Trophoblast cell (in vitro differentiated cells and primary cell): ENCODE data around the gene ELOVL5.

Experiments used
- DNase-seq, 2 donors: peaks; one replicate each; pipeline ENCODE4 v3.0.0-alpha.2; 2016
- H2AFZ ChIP-seq: 2 replicates; pipeline ENCODE4 v1.6.1; 2013; ENCODE audit warnings: low read length, moderate library complexity, mild to moderate bottlenecking; ENCODE audit not compliant: insufficient read depth, poor library complexity
- H2AK5ac ChIP-seq: 2 replicates; pipeline ENCODE4 v1.6.1; 2013; ENCODE audit warnings: mild to moderate bottlenecking, low read length
- H2BK120ac ChIP-seq: 2 replicates; pipeline ENCODE4 v1.6.1; 2013; ENCODE audit warnings: low read length, mild to moderate bottlenecking, moderate library complexity; ENCODE audit not compliant: insufficient read depth, poor library complexity
- H2BK12ac ChIP-seq: 2 replicates; pipeline ENCODE4 v1.6.1; 2013; ENCODE audit warnings: mild to moderate bottlenecking, low read length, moderate library complexity
- H2BK5ac ChIP-seq: 2 replicates; pipeline ENCODE4 v1.6.1; 2013; ENCODE audit warnings: low read length, low read depth, moderate library complexity, mild to moderate bottlenecking; ENCODE audit not compliant: poor library complexity
- H3K14ac ChIP-seq: 2 replicates; pipeline ENCODE4 v1.6.1; 2013; ENCODE audit warnings: mild to moderate bottlenecking, low read length
- H3K18ac ChIP-seq: 2 replicates; pipeline ENCODE4 v1.6.1; 2013; ENCODE audit warnings: mild to moderate bottlenecking, low read length
- H3K23ac ChIP-seq: 2 replicates; pipeline ENCODE4 v1.6.1; 2013; ENCODE audit warnings: low read length
- H3K27ac ChIP-seq: 2 replicates; pipeline ENCODE4 v1.5.1; 2013; ENCODE audit warnings: low read depth, mild to moderate bottlenecking, inconsistent platforms, low read length, moderate library complexity
- H3K27me3 ChIP-seq: 2 replicates; pipeline ENCODE4 v1.6.1; 2013; ENCODE audit warnings: inconsistent platforms, mild to moderate bottlenecking, low read length, moderate library complexity; ENCODE audit not compliant: insufficient read depth
- H3K36me3 ChIP-seq, 2 experiments: 1 replicate in 1 of 2; 2 replicates in 1 of 2; pipeline ENCODE4 v1.6.1; 2013; ENCODE audit warnings: low read length in 2 of 2, mild to moderate bottlenecking in 2 of 2, moderate library complexity in 1 of 2; ENCODE audit not compliant: insufficient read depth in 2 of 2, control insufficient read depth in 1 of 2
- H3K4ac ChIP-seq: 2 replicates; pipeline ENCODE4 v1.6.1; 2013; ENCODE audit warnings: low read depth, mild to moderate bottlenecking, low read length, moderate library complexity
- H3K4me1 ChIP-seq, 2 experiments: 1 replicate in 1 of 2; 2 replicates in 1 of 2; pipeline ENCODE4 v1.6.1; 2013; ENCODE audit warnings: low read length in 2 of 2, mild to moderate bottlenecking in 2 of 2, moderate library complexity in 1 of 2; ENCODE audit not compliant: insufficient read depth in 2 of 2, control insufficient read depth in 1 of 2
- H3K4me2 ChIP-seq: 2 replicates; pipeline ENCODE4 v1.6.1; 2013; ENCODE audit warnings: inconsistent platforms, mild to moderate bottlenecking, low read length, moderate library complexity
- H3K4me3 ChIP-seq: 2 replicates; pipeline ENCODE4 v1.5.1; 2013; ENCODE audit warnings: mild to moderate bottlenecking, low read depth, low read length, inconsistent platforms
- H3K79me1 ChIP-seq: one replicate; pipeline ENCODE4 v1.6.1; 2013; ENCODE audit warnings: low read length
- H3K79me2 ChIP-seq: 2 replicates; pipeline ENCODE4 v1.6.1; 2013; ENCODE audit warnings: low read length, mild to moderate bottlenecking; ENCODE audit not compliant: control insufficient read depth, insufficient read depth, poor library complexity
- H3K9ac ChIP-seq: 2 replicates; pipeline ENCODE4 v1.6.1; 2013; ENCODE audit warnings: mild to moderate bottlenecking, low read length
- H3K9me3 ChIP-seq: 2 replicates; pipeline ENCODE4 v1.6.1; 2013; ENCODE audit warnings: low read depth, mild to moderate bottlenecking, control low read depth, inconsistent platforms, low read length; ENCODE audit not compliant: insufficient read depth
- H4K12ac ChIP-seq: 2 replicates; pipeline ENCODE4 v1.6.1; 2013; ENCODE audit warnings: low read depth, mild to moderate bottlenecking, low read length, moderate library complexity
- H4K8ac ChIP-seq: 2 replicates; pipeline ENCODE4 v1.6.1; 2013; ENCODE audit warnings: low read depth, mild to moderate bottlenecking, low read length, moderate library complexity
- H4K91ac ChIP-seq: one replicate; pipeline ENCODE4 v1.6.1; 2013; ENCODE audit warnings: low read depth, mild to moderate bottlenecking, low read length, moderate library complexity
- WGBS: extraction: QIAGEN DNeasy Blood & Tissue Kit; methylation state at CpG from one replicate; pipeline ENCODE4 v1.1.7; 2013; ENCODE audit warnings: missing lambda C conversion rate; ENCODE audit not compliant: insufficient read length, insufficient coverage; ENCODE audit errors: extremely low coverage; 5-methylcytosine and 5-hydroxymethylcytosine counted together

The ELOVL5 gene

DNA sequence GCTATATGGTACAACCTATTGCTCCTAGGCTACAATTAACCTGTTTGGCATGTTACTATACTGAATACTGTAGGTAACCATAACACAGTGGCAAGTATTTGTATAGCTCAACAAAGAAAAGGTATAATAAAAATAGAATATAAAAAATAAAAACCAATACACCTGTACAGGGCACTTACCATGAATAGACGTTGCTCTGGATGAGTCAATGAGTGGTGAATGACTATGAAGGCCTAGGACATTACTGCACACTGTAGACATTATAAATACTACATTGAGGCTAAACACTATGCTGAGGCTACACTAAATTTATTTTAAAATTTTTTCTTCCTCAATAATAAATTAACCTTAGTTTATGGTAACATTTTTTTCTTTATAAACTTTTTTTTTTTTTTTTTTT is 18.6 kb downstream of the ELOVL5 start:
- H4K12ac ChIP-seq = no peak overlapping the region
- no peak overlapping the region for H3K27ac ChIP-seq
- H3K79me2 ChIP-seq = peaks cover 2% of the 10 kb centered on the region
- H2BK5ac ChIP-seq = no peak overlapping the region
- H2BK120ac ChIP-seq = no peak overlapping the region
- no CpG with 5 or more reads among the region's 1 CpG for WGBS
- H3K36me3 ChIP-seq = no peaks in the 10 kb centered on the region
- H4K91ac ChIP-seq = no peak overlapping the region
- H3K4ac ChIP-seq = no peak overlapping the region
- H3K9ac ChIP-seq = no peak overlapping the region
- no peak overlapping the region for H2BK12ac ChIP-seq
- DNase-seq = no peak
- no peak overlapping the region for H2AFZ ChIP-seq
- no peak overlapping the region for H4K8ac ChIP-seq
- peaks cover 16 to 17% of the 10 kb centered on the region in 2 experiments for H3K4me1 ChIP-seq
- no peak overlapping the region for H2AK5ac ChIP-seq
- H3K79me1 ChIP-seq = peaks cover 9% of the 10 kb centered on the region
- H3K23ac ChIP-seq = no peak overlapping the region
- no peak overlapping the region for H3K4me3 ChIP-seq
- H3K14ac ChIP-seq = no peak overlapping the region
- H3K9me3 ChIP-seq = no peaks in the 10 kb centered on the region
- H3K18ac ChIP-seq = no peak overlapping the region
- H3K4me2 ChIP-seq = no peak overlapping the region
- H3K27me3 ChIP-seq = no peaks in the 10 kb centered on the region

DNA sequence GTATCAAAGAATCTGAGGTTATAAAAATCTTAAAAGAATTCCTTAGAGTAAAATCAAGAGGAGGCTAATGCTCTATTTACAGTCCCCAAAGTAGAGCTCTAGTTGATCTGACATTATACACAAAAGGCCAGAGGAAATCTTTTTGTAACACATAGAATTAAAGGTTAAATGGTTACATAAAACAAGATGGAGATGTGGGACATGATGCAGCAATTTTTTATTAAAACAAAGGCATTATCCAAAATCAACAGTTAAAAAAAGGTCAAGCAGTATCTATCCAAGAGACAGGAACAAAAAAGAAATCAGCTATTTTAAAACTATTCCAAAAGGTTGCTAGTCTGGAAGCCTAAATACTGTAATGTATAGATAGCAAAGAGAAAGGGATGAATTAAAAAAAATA is 20.4 kb downstream of the ELOVL5 start:
- H3K9ac ChIP-seq = no peak overlapping the region
- no peak overlapping the region for H3K14ac ChIP-seq
- no peak overlapping the region for H4K91ac ChIP-seq
- no peak overlapping the region for H2BK5ac ChIP-seq
- no peak overlapping the region for H3K4me3 ChIP-seq
- no peak overlapping the region for H3K4ac ChIP-seq
- no peaks in the 10 kb centered on the region for H3K9me3 ChIP-seq
- H4K12ac ChIP-seq = no peak overlapping the region
- no peaks in the 10 kb centered on the region for H3K27me3 ChIP-seq
- H2BK120ac ChIP-seq = no peak overlapping the region
- no peak overlapping the region for H3K18ac ChIP-seq
- H3K23ac ChIP-seq = no peak overlapping the region
- no peak overlapping the region for H2BK12ac ChIP-seq
- no peak for DNase-seq
- no peak overlapping the region for H4K8ac ChIP-seq
- H2AFZ ChIP-seq = no peak overlapping the region
- peaks cover 4% of the 10 kb centered on the region for H3K79me2 ChIP-seq
- peaks cover 14 to 17% of the 10 kb centered on the region in 2 experiments for H3K4me1 ChIP-seq
- H3K27ac ChIP-seq = no peak overlapping the region
- H3K79me1 ChIP-seq = peaks cover 9% of the 10 kb centered on the region
- no peaks in the 10 kb centered on the region for H3K36me3 ChIP-seq
- no peak overlapping the region for H3K4me2 ChIP-seq
- no peak overlapping the region for H2AK5ac ChIP-seq

GRCh38 chr6:53327017-53327395 is 21.7 kb downstream of the ELOVL5 start:
- peaks cover 9% of the 10 kb centered on the region for H3K79me1 ChIP-seq
- peak overlapping the region; percentile 56 for H3K4ac ChIP-seq
- H3K23ac ChIP-seq = no peak overlapping the region
- peak overlapping the region; percentile 71 for H2AK5ac ChIP-seq
- H2BK5ac ChIP-seq = no peak overlapping the region
- H4K8ac ChIP-seq = peak overlapping the region; percentile 36
- no peaks in the 10 kb centered on the region for H3K9me3 ChIP-seq
- peak overlapping the region; percentile 22 for H4K91ac ChIP-seq
- H3K79me2 ChIP-seq = peaks cover 4% of the 10 kb centered on the region
- H3K4me2 ChIP-seq = peak overlapping the region; percentile 11
- no peak overlapping the region for H3K14ac ChIP-seq
- no peaks in the 10 kb centered on the region for H3K36me3 ChIP-seq
- no peaks in the 10 kb centered on the region for H3K27me3 ChIP-seq
- H3K4me3 ChIP-seq = no peak overlapping the region
- H2BK120ac ChIP-seq = peak overlapping the region; percentile 60
- H2BK12ac ChIP-seq = peak overlapping the region; percentile 60
- DNase-seq = no peak
- no peak overlapping the region for H2AFZ ChIP-seq
- H3K9ac ChIP-seq = no peak overlapping the region
- H3K27ac ChIP-seq = peak overlapping the region; percentile 21
- H3K4me1 ChIP-seq = peaks cover 16 to 17% of the 10 kb centered on the region in 2 experiments
- H3K18ac ChIP-seq = no peak overlapping the region
- no peak overlapping the region for H4K12ac ChIP-seq

DNA sequence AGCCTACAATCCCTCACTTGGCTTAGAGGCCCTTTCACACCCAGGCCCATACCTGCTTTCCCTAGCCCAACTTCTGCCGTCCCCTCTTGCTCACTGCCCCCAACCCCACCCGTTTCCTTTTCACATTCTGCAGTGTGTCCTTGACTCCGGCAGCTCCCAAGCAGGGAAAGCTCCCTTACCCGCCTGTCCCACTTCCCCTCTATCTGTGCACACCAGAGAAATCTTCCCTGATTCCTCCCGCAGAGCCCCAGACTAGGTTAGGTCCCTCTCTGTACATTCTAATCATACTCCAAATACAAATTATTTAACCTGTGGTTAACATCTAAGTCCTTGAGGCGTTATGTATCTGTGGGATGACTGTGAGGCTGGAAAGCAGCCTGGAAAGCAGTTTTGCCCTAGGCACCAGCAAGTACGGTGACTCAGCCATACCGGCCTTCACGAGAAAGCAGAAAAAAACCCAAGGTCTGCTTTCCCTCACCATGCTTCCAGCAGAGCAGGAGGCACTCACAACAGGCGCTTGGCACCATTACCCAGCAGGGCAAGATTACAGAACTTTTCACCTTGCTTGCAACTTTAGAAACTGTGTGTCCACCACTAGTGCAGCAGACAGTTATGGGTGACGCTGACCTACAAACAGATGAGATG is 22.3 kb downstream of the ELOVL5 start:
- Histone ChIP-seq H3K4me1 (peaks cover 16 to 17% of the 10 kb centered on the region in 2 experiments), H2BK5ac (no peak overlapping the region), H3K23ac (no peak overlapping the region), H3K4ac (no peak overlapping the region), H4K8ac (peak overlapping the region; percentile 58), H3K79me2 (peaks cover 2% of the 10 kb centered on the region), H2AK5ac (no peak overlapping the region), H3K14ac (no peak overlapping the region), H2BK120ac (no peak overlapping the region), H3K4me3 (no peak overlapping the region), H4K12ac (no peak overlapping the region), H3K18ac (peak overlapping the region; percentile 64), H3K27me3 (no peaks in the 10 kb centered on the region), H3K27ac (peak overlapping the region; percentile 51), H3K36me3 (no peaks in the 10 kb centered on the region), H3K9me3 (no peaks in the 10 kb centered on the region), H3K4me2 (peak overlapping the region; percentile 51), H4K91ac (no peak overlapping the region), H2BK12ac (peak overlapping the region; percentile 62), H3K79me1 (peaks cover 9% of the 10 kb centered on the region), H2AFZ (no peak overlapping the region), H3K9ac (no peak overlapping the region)
- DNase-seq = peak; percentile 91 to 97
- WGBS = no CpG with 5 or more reads among the region's 11 CpGs
